K562 (cell line): Measurements from ENCODE around the gene LBHD1. TPM values are rescaled to one million over a fixed set of nuclear protein-coding genes. Genes with fewer than 3 reads are reported as not detected.

Source experiments
- AFF1 ChIP-seq, 2 experiments: fragments of 450-650 bp; IDR thresholded peaks; 2 replicates each; pipeline ENCODE4 v1.6.1; 2018; ENCODE audit warnings: mild to moderate bottlenecking in 2 of 2, low read depth in 1 of 2; ENCODE audit not compliant: partially characterized antibody in 2 of 2
- ARID3A ChIP-seq: IDR thresholded peaks from 2 replicates; pipeline ENCODE4 v1.6.1; 2012; ENCODE audit warnings: low read depth, low read length, improper control_type of control experiment, borderline replicate concordance
- CAMTA2 ChIP-seq: fragments of 250-450 bp; sonication (Bioruptor Pico); conservative IDR thresholded peaks from 2 replicates; pipeline ENCODE4 v1.5.1; 2022
- E2F3 ChIP-seq: fragments of 250-450 bp; sonication (Bioruptor Pico); IDR thresholded peaks from 2 replicates; pipeline ENCODE4 v1.4.0; 2020; ENCODE audit warnings: mild to moderate bottlenecking
- ELF2 ChIP-seq: fragments of 250-450 bp; sonication (Bioruptor Pico); IDR thresholded peaks from 2 replicates; pipeline ENCODE4 v1.5.0; 2021; ENCODE audit warnings: mild to moderate bottlenecking
- GTF2A2 ChIP-seq: IDR thresholded peaks from 2 replicates; pipeline ENCODE4 v1.6.1; 2016; ENCODE audit warnings: mild to moderate bottlenecking, missing genetic modification characterization, missing compliant biosample characterization
- MTA1 ChIP-seq: fragments of 450-650 bp; IDR thresholded peaks from 2 replicates; pipeline ENCODE4 v1.6.1; 2017; ENCODE audit warnings: borderline replicate concordance
- MYNN ChIP-seq, 2 experiments: sonication (generic); formaldehyde crosslinking in 1 of 2; IDR thresholded peaks; 2 replicates each; pipeline versions ENCODE4 v1.5.0 to v1.6.1; 2016 to 2020; ENCODE audit warnings: antibody characterized with exemption in 1 of 2, missing genetic modification reagents in 1 of 2
- POLR2H ChIP-seq: IDR thresholded peaks from 2 replicates; pipeline ENCODE4 v1.6.1; 2016; ENCODE audit warnings: missing genetic modification characterization, low read depth, mild to moderate bottlenecking, control low read depth, missing compliant biosample characterization, moderate library complexity
- PRPF4 ChIP-seq: fragments of 200-400 bp; formaldehyde crosslinking; IDR thresholded peaks from one replicate; pipeline ENCODE4 v1.6.1; 2017; ENCODE audit warnings: low read length, low read depth, mild to moderate bottlenecking; ENCODE audit not compliant: insufficient read depth, poor library complexity, severe bottlenecking
- SRSF7 ChIP-seq: fragments of 200-400 bp; formaldehyde crosslinking; optimal IDR thresholded peaks from 2 replicates; pipeline ENCODE3; 2017; ENCODE audit warnings: mild to moderate bottlenecking, low read depth, low read length
- U2AF2 ChIP-seq: fragments of 200-400 bp; formaldehyde crosslinking; optimal IDR thresholded peaks from 2 replicates; pipeline ENCODE3; 2017; ENCODE audit warnings: low read depth, mild to moderate bottlenecking, low read length
- ZNF146 ChIP-seq: IDR thresholded peaks from one replicate; pipeline ENCODE4 v1.6.1; 2018; ENCODE audit warnings: missing compliant biosample characterization; ENCODE audit not compliant: unreplicated experiment
- ZNF224 ChIP-seq: sonication (generic); formaldehyde crosslinking; IDR thresholded peaks from 2 replicates; pipeline ENCODE4 v1.8.0; 2022; ENCODE audit warnings: mild to moderate bottlenecking, missing genetic modification reagents
- ZNF316 ChIP-seq: fragments of 450-650 bp; IDR thresholded peaks from 2 replicates; pipeline ENCODE4 v1.6.1; 2016
- ZNF511 ChIP-seq: sonication (generic); formaldehyde crosslinking; IDR thresholded peaks from 2 replicates; pipeline ENCODE4 v1.8.0; 2022; ENCODE audit warnings: mild to moderate bottlenecking, missing genetic modification reagents
- ZNF695 ChIP-seq: fragments of 450-650 bp; formaldehyde crosslinking; IDR thresholded peaks from 2 replicates; pipeline ENCODE4 v1.4.0; 2020; ENCODE audit warnings: mild to moderate bottlenecking, moderate library complexity
- ZNF696 ChIP-seq: fragments of 250-450 bp; sonication (Bioruptor Pico); conservative IDR thresholded peaks from 2 replicates; pipeline ENCODE4 v1.4.0; 2020; ENCODE audit warnings: mild to moderate bottlenecking, moderate library complexity
- polyA plus RNA-seq, 8 experiments: library from polyadenylated mRNA; depleted of rRNA in 4 of 8; stranded (reverse) in 5 of 8; unstranded in 3 of 8; fragments of >200 nt; fragmentation: Nextera tagmentation in 2 of 8; fragmentation: Illumina TruSeq in 1 of 8; extraction: Ambion mirVana in 2 of 8; extraction: Trizol in 1 of 8; gene quantifications; 2 replicates each; pipeline versions ENCODE4 v1.2.1 to v1.2.3, GENCODE V29; 2011 to 2014; ENCODE audit warnings: inconsistent platforms in 1 of 8, missing spikeins in 1 of 8
- total RNA-seq, 7 experiments: library from RNA; depleted of rRNA in 6 of 7; stranded (reverse); fragments of >200 nt in 6 of 7; fragmentation: Illumina TruSeq in 2 of 7; extraction: Trizol in 2 of 7; gene quantifications; 2 replicates each; pipeline versions ENCODE4 v1.2.1 to v1.2.3, GENCODE V29; 2011 to 2021; ENCODE audit warnings: low replicate concordance in 1 of 7
- TF ChIP-seq, protein P1 (sequence below): IDR thresholded peaks from 2 replicates; pipeline ENCODE4 v1.6.1; 2011; ENCODE audit warnings: borderline replicate concordance, low read depth, mild to moderate bottlenecking, moderate library complexity, low read length; ENCODE audit not compliant: insufficient read depth, poor library complexity, severe bottlenecking
- TF ChIP-seq, protein P2 (sequence below): sonication (generic); formaldehyde crosslinking; IDR thresholded peaks from 2 replicates; pipeline ENCODE4 v1.9.0; 2022; ENCODE audit warnings: mild to moderate bottlenecking, missing genetic modification reagents

The LBHD1 gene
- total and polyA plus RNA-seq, 9 of the 15 experiments (the other 6 are each of a cell fraction or from before 2014, with no cell fraction given) = 2.6 to 28.0 (median 12.5) TPM

GRCh38 chr11:62707277-62707861 lies 35.3 kb upstream of the LBHD1 start, which contains the start of the genes BSCL2 and GNG3 (continued):
- TF ChIP-seq ZNF511 (CRISPR knock-in tag) (no peak), GTF2A2 (no peak), PRPF4 (no peak), ZNF224 (CRISPR knock-in tag) (no peak), ELF2 (CRISPR knock-in tag) (no peak), ZNF146 (no peak), MYNN (IDR thresholded peaks at IDR 0.05) (no peak), MYNN (CRISPR knock-in tag; IDR thresholded peaks at IDR 0.05) (no peak), U2AF2 (no peak), ZNF696 (CRISPR knock-in tag) (no peak), MTA1 (no peak), E2F3 (no peak), ZNF695 (CRISPR knock-in tag) (no peak), POLR2H (tag) (no peak), ARID3A (no peak), AFF1 (IDR thresholded peaks at IDR 0.05; ENCODE audit: low read depth in 1 of 2, partially characterized antibody in 2 of 2) (no peak), ZNF316 (0 out of 2 replicates have a peak, but pooled peaks have one; percentile 9), SRSF7 (no peak), CAMTA2 (CRISPR knock-in tag) (no peak)
- TF ChIP-seq, protein P1, sequence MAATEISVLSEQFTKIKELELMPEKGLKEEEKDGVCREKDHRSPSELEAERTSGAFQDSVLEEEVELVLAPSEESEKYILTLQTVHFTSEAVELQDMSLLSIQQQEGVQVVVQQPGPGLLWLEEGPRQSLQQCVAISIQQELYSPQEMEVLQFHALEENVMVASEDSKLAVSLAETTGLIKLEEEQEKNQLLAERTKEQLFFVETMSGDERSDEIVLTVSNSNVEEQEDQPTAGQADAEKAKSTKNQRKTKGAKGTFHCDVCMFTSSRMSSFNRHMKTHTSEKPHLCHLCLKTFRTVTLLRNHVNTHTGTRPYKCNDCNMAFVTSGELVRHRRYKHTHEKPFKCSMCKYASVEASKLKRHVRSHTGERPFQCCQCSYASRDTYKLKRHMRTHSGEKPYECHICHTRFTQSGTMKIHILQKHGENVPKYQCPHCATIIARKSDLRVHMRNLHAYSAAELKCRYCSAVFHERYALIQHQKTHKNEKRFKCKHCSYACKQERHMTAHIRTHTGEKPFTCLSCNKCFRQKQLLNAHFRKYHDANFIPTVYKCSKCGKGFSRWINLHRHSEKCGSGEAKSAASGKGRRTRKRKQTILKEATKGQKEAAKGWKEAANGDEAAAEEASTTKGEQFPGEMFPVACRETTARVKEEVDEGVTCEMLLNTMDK = no peak
- TF ChIP-seq, protein P2, sequence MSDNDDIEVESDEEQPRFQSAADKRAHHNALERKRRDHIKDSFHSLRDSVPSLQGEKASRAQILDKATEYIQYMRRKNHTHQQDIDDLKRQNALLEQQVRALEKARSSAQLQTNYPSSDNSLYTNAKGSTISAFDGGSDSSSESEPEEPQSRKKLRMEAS (CRISPR knock-in tag) = no peak
